ENCODE data around the gene ILF2. TPM values are rescaled to one million over a fixed set of nuclear protein-coding genes. Genes with fewer than 3 reads are reported as not detected.

ILF2 gene
- polyA plus RNA-seq, 4 donors: 58.1 to 145 (median 109) TPM

DNA sequence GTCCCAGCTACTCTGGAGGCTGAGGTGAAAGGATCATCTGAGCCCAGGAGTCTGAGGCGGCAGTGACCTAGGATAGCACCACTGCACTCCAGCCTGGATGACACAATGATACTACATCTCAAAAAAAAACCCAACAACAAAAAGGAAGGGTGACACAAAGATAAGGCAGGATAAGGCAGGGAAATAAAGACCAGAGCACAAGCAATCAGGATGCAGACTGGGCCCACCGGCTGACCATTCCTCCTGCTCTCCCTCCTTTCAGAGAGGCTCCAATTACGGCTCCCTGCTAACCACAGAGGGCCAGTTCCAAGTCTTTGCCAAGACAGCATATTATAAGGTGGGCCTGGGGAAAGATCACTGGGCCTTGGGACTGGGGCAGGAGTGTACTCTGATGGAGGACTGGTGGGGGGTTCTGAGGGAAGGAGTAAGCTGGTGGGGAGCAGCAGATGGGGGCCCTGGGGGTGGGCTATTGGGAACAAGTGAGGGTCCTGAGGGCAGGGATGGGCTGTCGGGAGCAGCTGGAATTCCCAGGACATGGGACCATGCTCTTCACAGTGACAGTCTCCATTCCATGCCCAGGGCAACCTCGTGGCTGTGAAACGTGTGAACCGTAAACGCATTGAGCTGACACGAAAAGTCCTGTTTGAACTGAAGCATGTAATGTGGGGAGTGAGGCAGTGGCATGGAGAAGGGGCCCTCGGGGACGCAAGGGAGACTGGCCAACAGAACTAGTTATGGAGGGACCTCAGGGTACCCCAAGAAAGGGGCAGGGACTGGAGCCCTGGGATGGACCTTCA, 14.9 kb upstream of the ILF2 start:
- H3K27me3 ChIP-seq (ENCODE audit: control insufficient read depth in 3 of 3, insufficient read depth in 3 of 3, low read length in 3 of 3): peaks cover 0 to 12% (median 3%) of the 10 kb centered on the region in 3 donors
- peaks cover 0 to 5% (median 0%) of the 10 kb centered on the region in 3 donors for H3K4me1 ChIP-seq (ENCODE audit: control insufficient read depth in 3 of 3, insufficient read depth in 2 of 3, low read depth in 1 of 3, low read length in 2 of 3)
- FAIRE-seq: no peak
- no peak overlapping the region for H3K27ac ChIP-seq (ENCODE audit: low read depth in 1 of 3, low read length in 2 of 3)
- no peaks in the 10 kb centered on the region for H3K9me3 ChIP-seq (ENCODE audit: control insufficient read depth in 2 of 2, insufficient read depth in 1 of 2, low read depth in 1 of 2, low read length in 1 of 2)
- no peaks in the 10 kb centered on the region for H3K36me3 ChIP-seq (ENCODE audit: control insufficient read depth in 3 of 3, insufficient read depth in 2 of 3, low read depth in 1 of 3, low read length in 3 of 3)
- WGBS, 3 donors: 75 to 84% (median 82%) methylated on average over 11 of the region's 11 CpGs
- no peak overlapping the region for H3K4me3 ChIP-seq (ENCODE audit: low read depth in 1 of 3, low read length in 3 of 3)
- no peak for DNase-seq

DNA sequence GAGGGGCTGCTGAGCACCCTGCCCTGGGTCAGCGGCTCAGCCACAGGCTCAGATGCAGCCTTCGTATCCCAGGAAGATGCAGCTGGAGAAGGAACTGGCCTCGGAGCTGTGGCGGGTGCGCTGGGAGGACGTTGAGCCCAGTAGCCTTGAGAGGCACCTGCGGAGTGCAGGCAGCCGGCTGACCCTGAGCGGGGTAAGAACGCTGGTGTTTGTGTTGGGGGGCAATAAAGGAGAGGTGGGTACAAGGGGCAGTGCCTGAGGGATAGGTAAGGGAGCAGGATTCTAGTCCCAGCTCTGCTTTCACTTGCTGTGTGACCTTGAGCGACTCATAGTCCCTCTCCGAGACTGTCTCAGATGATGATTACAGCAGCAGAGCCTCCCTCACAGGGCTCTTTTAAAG, 14.1 kb upstream of the ILF2 start:
- Histone ChIP-seq H3K4me3 (ENCODE audit: low read depth in 1 of 3, low read length in 3 of 3) (no peak overlapping the region), H3K27me3 (ENCODE audit: control insufficient read depth in 3 of 3, insufficient read depth in 3 of 3, low read length in 3 of 3) (peaks cover 0 to 21% (median 3%) of the 10 kb centered on the region in 3 donors), H3K9me3 (ENCODE audit: control insufficient read depth in 2 of 2, insufficient read depth in 1 of 2, low read depth in 1 of 2, low read length in 1 of 2) (no peaks in the 10 kb centered on the region), H3K27ac (ENCODE audit: low read depth in 1 of 3, low read length in 2 of 3) (no peak overlapping the region), H3K4me1 (ENCODE audit: control insufficient read depth in 3 of 3, insufficient read depth in 2 of 3, low read depth in 1 of 3, low read length in 2 of 3) (peaks cover 0 to 5% (median 0%) of the 10 kb centered on the region in 3 donors), H3K36me3 (ENCODE audit: control insufficient read depth in 3 of 3, insufficient read depth in 2 of 3, low read depth in 1 of 3, low read length in 3 of 3) (no peaks in the 10 kb centered on the region)
- FAIRE-seq: no peak
- WGBS, 3 donors: 15 to 58% (median 31%) methylated on average over 12 of the region's 12 CpGs
- peak in 1 of 2 donors; percentile 33 for DNase-seq

DNA sequence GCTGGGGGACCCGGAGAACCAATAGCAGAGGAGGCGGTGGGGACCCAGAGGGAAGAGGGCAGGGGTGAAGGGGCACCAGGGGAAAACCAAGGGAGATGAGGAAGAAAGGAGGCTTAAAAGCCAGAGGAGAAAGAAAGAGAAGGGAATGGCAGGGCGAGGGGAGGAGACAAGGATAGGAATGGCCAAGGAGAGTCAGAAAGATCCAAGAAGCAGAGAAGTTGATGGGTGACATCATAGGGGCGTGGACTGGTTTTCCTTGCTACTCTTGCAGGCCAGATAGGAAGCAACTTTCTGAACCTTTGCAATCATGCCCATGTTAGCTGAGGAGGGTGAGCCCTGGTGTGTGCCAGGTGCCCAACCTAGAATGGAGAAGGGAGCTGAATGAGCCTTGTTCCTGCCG, 13.1 kb upstream of the ILF2 start:
- Histone ChIP-seq H3K27ac (ENCODE audit: low read depth in 1 of 3, low read length in 2 of 3) (no peak overlapping the region), H3K27me3 (ENCODE audit: control insufficient read depth in 3 of 3, insufficient read depth in 3 of 3, low read length in 3 of 3) (peaks cover 1 to 30% (median 3%) of the 10 kb centered on the region in 3 donors), H3K4me3 (ENCODE audit: low read depth in 1 of 3, low read length in 3 of 3) (no peak overlapping the region), H3K4me1 (ENCODE audit: control insufficient read depth in 3 of 3, insufficient read depth in 2 of 3, low read depth in 1 of 3, low read length in 2 of 3) (peaks cover 0 to 5% (median 0%) of the 10 kb centered on the region in 3 donors), H3K36me3 (ENCODE audit: control insufficient read depth in 3 of 3, insufficient read depth in 2 of 3, low read depth in 1 of 3, low read length in 3 of 3) (no peaks in the 10 kb centered on the region), H3K9me3 (ENCODE audit: control insufficient read depth in 2 of 2, insufficient read depth in 1 of 2, low read depth in 1 of 2, low read length in 1 of 2) (no peaks in the 10 kb centered on the region)
- DNase-seq (peak; percentile 53 to 63), FAIRE-seq (no peak)
- 57 to 72% (median 63%) methylated on average over 5 of the region's 5 CpGs for WGBS, 3 donors

DNA sequence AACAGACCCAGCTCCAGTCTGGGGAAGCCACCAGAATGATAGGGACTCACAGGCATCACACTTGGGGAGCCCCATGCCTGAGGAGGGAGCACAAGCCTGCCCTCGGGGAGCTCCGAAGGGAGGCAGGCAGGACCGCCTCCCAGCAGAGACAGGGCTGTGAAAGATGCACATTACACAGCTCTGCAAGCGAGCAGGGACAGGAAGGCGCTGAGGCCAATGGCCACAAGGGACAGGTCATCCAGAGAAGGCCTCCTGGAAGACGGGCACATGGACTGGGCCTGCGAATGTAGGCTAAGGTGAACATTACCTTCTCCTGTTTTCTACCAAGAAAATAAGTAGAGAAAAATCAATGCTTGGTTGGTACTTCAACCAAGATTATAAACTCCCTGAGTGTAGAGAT, 11.9 kb upstream of the ILF2 start:
- H3K27me3 ChIP-seq (ENCODE audit: control insufficient read depth in 3 of 3, insufficient read depth in 3 of 3, low read length in 3 of 3): peaks cover 4 to 42% (median 6%) of the 10 kb centered on the region in 3 donors
- FAIRE-seq: no peak

DNA sequence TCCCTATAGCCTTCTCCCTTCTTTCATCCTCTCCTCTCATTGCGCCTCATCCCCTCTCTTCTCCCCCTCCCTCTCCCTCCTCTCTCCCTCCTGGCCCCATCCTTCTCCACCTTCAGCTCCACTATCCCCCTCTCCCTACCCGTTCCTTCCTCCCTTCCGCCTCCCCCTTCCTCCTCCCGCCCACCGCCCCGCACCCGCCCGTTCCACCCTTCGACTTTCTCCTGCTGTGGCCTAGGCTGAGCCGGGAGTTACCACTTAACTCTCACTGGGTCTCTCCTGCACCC, 9.3 kb upstream of the ILF2 start:
- Histone ChIP-seq H3K27me3 (ENCODE audit: control insufficient read depth in 3 of 3, insufficient read depth in 3 of 3, low read length in 3 of 3) (peaks cover 4 to 43% (median 6%) of the 10 kb centered on the region in 3 donors), H3K4me3 (ENCODE audit: low read depth in 1 of 3, low read length in 3 of 3) (peak overlapping the region in 1 of 3 donors; percentile 21)
- DNase-seq: no peak

More for the DNA sequence above, 11.9 kb upstream of the ILF2 start:
- Histone ChIP-seq H3K36me3 (ENCODE audit: control insufficient read depth in 3 of 3, insufficient read depth in 2 of 3, low read depth in 1 of 3, low read length in 3 of 3) (no peaks in the 10 kb centered on the region), H3K27ac (ENCODE audit: low read depth in 1 of 3, low read length in 2 of 3) (no peak overlapping the region), H3K9me3 (ENCODE audit: control insufficient read depth in 2 of 2, insufficient read depth in 1 of 2, low read depth in 1 of 2, low read length in 1 of 2) (no peaks in the 10 kb centered on the region), H3K4me3 (ENCODE audit: low read depth in 1 of 3, low read length in 3 of 3) (no peak overlapping the region), H3K4me1 (ENCODE audit: control insufficient read depth in 3 of 3, insufficient read depth in 2 of 3, low read depth in 1 of 3, low read length in 2 of 3) (peaks cover 0 to 15% (median 3%) of the 10 kb centered on the region in 3 donors)
- WGBS, 3 donors: 88 to 94% (median 90%) methylated on average over 7 of the region's 7 CpGs
- no peak for DNase-seq

DNA sequence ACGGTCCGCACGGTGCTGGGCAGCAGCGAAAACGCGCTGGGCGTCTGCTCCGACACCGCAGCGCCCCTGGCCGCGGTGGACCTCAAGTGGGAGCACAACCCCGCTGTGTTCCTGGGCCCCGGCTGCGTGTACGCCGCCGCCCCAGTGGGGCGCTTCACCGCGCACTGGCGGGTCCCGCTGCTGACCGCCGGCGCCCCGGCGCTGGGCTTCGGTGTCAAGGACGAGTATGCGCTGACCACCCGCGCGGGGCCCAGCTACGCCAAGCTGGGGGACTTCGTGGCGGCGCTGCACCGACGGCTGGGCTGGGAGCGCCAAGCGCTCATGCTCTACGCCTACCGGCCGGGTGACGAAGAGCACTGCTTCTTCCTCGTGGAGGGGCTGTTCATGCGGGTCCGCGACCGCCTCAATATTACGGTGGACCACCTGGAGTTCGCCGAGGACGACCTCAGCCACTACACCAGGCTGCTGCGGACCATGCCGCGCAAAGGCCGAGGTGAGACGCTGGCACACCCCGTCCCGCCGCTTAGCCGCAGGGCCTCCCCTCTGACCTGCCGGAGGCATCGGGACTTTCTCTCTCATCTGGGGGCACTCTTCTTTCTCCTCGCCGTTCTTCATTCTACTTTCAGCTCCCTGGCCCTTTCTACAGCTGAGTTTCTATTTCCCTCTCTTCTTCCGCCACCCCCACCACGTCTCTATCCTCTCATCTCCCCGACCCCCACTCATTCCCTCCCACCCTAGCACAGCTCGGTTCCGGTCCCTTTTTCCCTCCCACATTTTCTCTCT, 8.7 kb upstream of the ILF2 start:
- Histone ChIP-seq H3K9me3 (ENCODE audit: control insufficient read depth in 2 of 2, insufficient read depth in 1 of 2, low read depth in 1 of 2, low read length in 1 of 2) (no peaks in the 10 kb centered on the region), H3K27ac (ENCODE audit: low read depth in 1 of 3, low read length in 2 of 3) (no peak overlapping the region), H3K36me3 (ENCODE audit: control insufficient read depth in 3 of 3, insufficient read depth in 2 of 3, low read depth in 1 of 3, low read length in 3 of 3) (no peaks in the 10 kb centered on the region), H3K4me1 (ENCODE audit: control insufficient read depth in 3 of 3, insufficient read depth in 2 of 3, low read depth in 1 of 3, low read length in 2 of 3) (peaks cover 0 to 13% (median 3%) of the 10 kb centered on the region in 3 donors), H3K4me3 (ENCODE audit: low read depth in 1 of 3, low read length in 3 of 3) (peak overlapping the region; percentile 19 to 47 (median 38)), H3K27me3 (ENCODE audit: control insufficient read depth in 3 of 3, insufficient read depth in 3 of 3, low read length in 3 of 3) (peaks cover 4 to 43% (median 6%) of the 10 kb centered on the region in 3 donors)
- DNase-seq: peak in 1 of 2 donors; percentile 56
- WGBS, 3 donors: 1 to 2% (median 2%) methylated on average over 67 to 73 of the region's 73 CpGs
- no peak for FAIRE-seq

More for the DNA sequence above, 9.3 kb upstream of the ILF2 start:
- Histone ChIP-seq H3K4me1 (ENCODE audit: control insufficient read depth in 3 of 3, insufficient read depth in 2 of 3, low read depth in 1 of 3, low read length in 2 of 3) (peaks cover 0 to 18% (median 3%) of the 10 kb centered on the region in 3 donors), H3K27ac (ENCODE audit: low read depth in 1 of 3, low read length in 2 of 3) (no peak overlapping the region), H3K9me3 (ENCODE audit: control insufficient read depth in 2 of 2, insufficient read depth in 1 of 2, low read depth in 1 of 2, low read length in 1 of 2) (no peaks in the 10 kb centered on the region), H3K36me3 (ENCODE audit: control insufficient read depth in 3 of 3, insufficient read depth in 2 of 3, low read depth in 1 of 3, low read length in 3 of 3) (no peaks in the 10 kb centered on the region)
- 18 to 29% (median 21%) methylated on average over 10 of the region's 10 CpGs for WGBS, 3 donors
- no peak for FAIRE-seq

DNA sequence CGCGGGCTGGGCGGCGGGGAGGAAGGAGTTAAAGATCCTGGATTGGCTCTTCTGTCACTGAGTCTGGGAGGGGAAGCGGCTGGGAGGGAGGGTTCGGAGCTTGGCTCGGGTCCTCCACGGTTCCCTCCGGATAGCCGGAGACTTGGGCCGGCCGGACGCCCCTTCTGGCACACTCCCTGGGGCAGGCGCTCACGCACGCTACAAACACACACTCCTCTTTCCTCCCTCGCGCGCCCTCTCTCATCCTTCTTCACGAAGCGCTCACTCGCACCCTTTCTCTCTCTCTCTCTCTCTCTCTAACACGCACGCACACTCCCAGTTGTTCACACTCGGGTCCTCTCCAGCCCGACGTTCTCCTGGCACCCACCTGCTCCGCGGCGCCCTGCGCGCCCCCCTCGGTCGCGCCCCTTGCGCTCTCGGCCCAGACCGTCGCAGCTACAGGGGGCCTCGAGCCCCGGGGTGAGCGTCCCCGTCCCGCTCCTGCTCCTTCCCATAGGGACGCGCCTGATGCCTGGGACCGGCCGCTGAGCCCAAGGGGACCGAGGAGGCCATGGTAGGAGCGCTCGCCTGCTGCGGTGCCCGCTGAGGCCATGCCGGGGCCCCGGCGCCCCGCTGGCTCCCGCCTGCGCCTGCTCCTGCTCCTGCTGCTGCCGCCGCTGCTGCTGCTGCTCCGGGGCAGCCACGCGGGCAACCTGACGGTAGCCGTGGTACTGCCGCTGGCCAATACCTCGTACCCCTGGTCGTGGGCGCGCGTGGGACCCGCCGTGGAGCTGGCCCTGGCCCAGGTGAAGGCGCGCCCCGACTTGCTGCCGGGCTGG, 7.9 kb upstream of the ILF2 start, which contains the start of gene NPR1:
Gene NPR1 (plus strand): TSS at position 170 of the 818 bp plus-strand sequence. CDS start 421 bp downstream, at position 591.
- Histone ChIP-seq H3K36me3 (ENCODE audit: control insufficient read depth in 3 of 3, insufficient read depth in 2 of 3, low read depth in 1 of 3, low read length in 3 of 3) (no peaks in the 10 kb centered on the region), H3K4me3 (ENCODE audit: low read depth in 1 of 3, low read length in 3 of 3) (peak within 1 kb of the TSS; percentile 21 to 47 (median 38)), H3K9me3 (ENCODE audit: control insufficient read depth in 2 of 2, insufficient read depth in 1 of 2, low read depth in 1 of 2, low read length in 1 of 2) (no peaks in the 10 kb centered on the region), H3K27ac (ENCODE audit: low read depth in 1 of 3, low read length in 2 of 3) (peak within 1 kb of the TSS in 1 of 3 donors; percentile 5), H3K4me1 (ENCODE audit: control insufficient read depth in 3 of 3, insufficient read depth in 2 of 3, low read depth in 1 of 3, low read length in 2 of 3) (peaks cover 0 to 13% (median 3%) of the 10 kb centered on the region in 3 donors), H3K27me3 (ENCODE audit: control insufficient read depth in 3 of 3, insufficient read depth in 3 of 3, low read length in 3 of 3) (peaks cover 4 to 43% (median 6%) of the 10 kb centered on the region in 3 donors)
- 1% methylated on average over 59 to 78 of the region's 78 CpGs for WGBS, 3 donors
- DNase-seq (peak in 1 of 2 donors; percentile 48), FAIRE-seq (no peak)
